Keratinocyte (primary cell): Measurements from ENCODE around the gene RNF17. TPM values are rescaled to one million over a fixed set of nuclear protein-coding genes. Genes with fewer than 3 reads are reported as not detected.

Experiments
- DNase-seq: peaks from one replicate; pipeline ENCODE4 v3.0.0-alpha.2; 2011; ENCODE audit warnings: low read depth, missing footprints, low spot score
- FAIRE-seq: peaks from 2 replicates; lab custom pipeline; 2011; peaks lifted over from hg19 to GRCh38; lab: Jason Lieb, UNC
- H2AFZ ChIP-seq: 2 replicates; pipeline ENCODE4 v1.6.0; 2012; ENCODE audit warnings: low read length, control low read depth, inconsistent platforms; ENCODE audit not compliant: control insufficient read depth
- H3K27ac ChIP-seq: 2 replicates; pipeline ENCODE4 v1.5.1; 2011; ENCODE audit warnings: low read length; ENCODE audit not compliant: control insufficient read depth, insufficient read depth
- H3K27me3 ChIP-seq: 3 replicates; pipeline ENCODE4 v1.6.0; 2011; ENCODE audit warnings: low read length; ENCODE audit not compliant: control insufficient read depth, insufficient read depth; ENCODE audit errors: extremely low read depth
- H3K36me3 ChIP-seq, 2 experiments: 2 replicates in 1 of 2; 3 replicates in 1 of 2; pipeline ENCODE4 v1.5.1; 2011; ENCODE audit warnings: low read length in 2 of 2, mild to moderate bottlenecking in 1 of 2; ENCODE audit not compliant: control insufficient read depth in 2 of 2, insufficient read depth in 2 of 2; ENCODE audit errors: extremely low read depth in 1 of 2
- H3K4me1 ChIP-seq: 3 replicates; pipeline ENCODE4 v1.5.1; 2011; ENCODE audit warnings: low read length; ENCODE audit not compliant: control insufficient read depth, insufficient read depth; ENCODE audit errors: extremely low read depth
- H3K4me2 ChIP-seq: 3 replicates; pipeline ENCODE4 v1.6.0; 2011; ENCODE audit warnings: low read depth, low read length; ENCODE audit not compliant: control insufficient read depth, insufficient read depth; ENCODE audit errors: extremely low read depth
- H3K4me3 ChIP-seq, 3 experiments: fragments of 200-600 bp in 1 of 3; sonication (generic) in 1 of 3; 2 replicates in 2 of 3; 3 replicates in 1 of 3; pipeline ENCODE4 v1.5.1; 2011 to 2016; ENCODE audit warnings: low read length in 3 of 3, mild to moderate bottlenecking in 3 of 3, control low read depth in 2 of 3, inconsistent platforms in 1 of 3, low read depth in 1 of 3, mixed read lengths in 1 of 3, mixed run types in 1 of 3, moderate library complexity in 1 of 3; ENCODE audit not compliant: control insufficient read depth in 2 of 3, insufficient read depth in 2 of 3; ENCODE audit errors: extremely low read depth in 1 of 3
- H3K79me2 ChIP-seq: 2 replicates; pipeline ENCODE4 v1.6.0; 2012; ENCODE audit warnings: low read length; ENCODE audit not compliant: control insufficient read depth, insufficient read depth
- H3K9ac ChIP-seq: 3 replicates; pipeline ENCODE4 v1.6.0; 2011; ENCODE audit warnings: low read length; ENCODE audit not compliant: control insufficient read depth, insufficient read depth; ENCODE audit errors: extremely low read depth
- H3K9me1 ChIP-seq: 3 replicates; pipeline ENCODE4 v1.6.0; 2011; ENCODE audit warnings: low read length; ENCODE audit not compliant: control insufficient read depth, insufficient read depth; ENCODE audit errors: extremely low read depth
- H3K9me3 ChIP-seq: 2 replicates; pipeline ENCODE4 v1.5.1; 2012; ENCODE audit warnings: low read depth, low read length; ENCODE audit not compliant: control insufficient read depth
- H4K20me1 ChIP-seq: 3 replicates; pipeline ENCODE4 v1.6.0; 2011; ENCODE audit warnings: low read length; ENCODE audit not compliant: control insufficient read depth, insufficient read depth; ENCODE audit errors: extremely low read depth
- EZH2 ChIP-seq: IDR thresholded peaks from one replicate; pipeline ENCODE4 v1.6.1; 2012; ENCODE audit warnings: inconsistent platforms, mild to moderate bottlenecking, low read length, moderate library complexity
- dilution Hi-C: fragments of 300-500 bp; cut with MboI; formaldehyde crosslinking; loops from one replicate; pipeline ENCODE4 v1.7.0; 2020; ENCODE audit warnings: low sequenced_read_pairs; ENCODE audit not compliant: extremely low pct_ligation_motif_present
- polyA plus RNA-seq, 5 experiments: library from polyadenylated mRNA; depleted of rRNA in 3 of 5; stranded (reverse) in 3 of 5; stranded (forward) in 1 of 5; unstranded in 1 of 5; fragments of >200 nt; gene quantifications; 1 replicate in 1 of 5; 2 replicates in 3 of 5; 3 replicates in 1 of 5; pipeline versions ENCODE4 v1.2.1 to v1.2.3, GENCODE V29; 2011 to 2012; ENCODE audit warnings: missing spikeins in 2 of 5, low read depth in 1 of 5, low replicate concordance in 1 of 5
- TF ChIP-seq, protein P1 (sequence below), 3 experiments: IDR thresholded peaks in 1 of 3; conservative IDR thresholded peaks in 1 of 3; optimal IDR thresholded peaks in 1 of 3; 2 replicates in 2 of 3; 3 replicates in 1 of 3; pipeline versions ENCODE3 to v1.5.1; 2011; ENCODE audit warnings: low read length in 3 of 3, mild to moderate bottlenecking in 3 of 3, moderate library complexity in 2 of 3, control low read depth in 1 of 3, inconsistent platforms in 1 of 3; ENCODE audit not compliant: insufficient read depth in 2 of 3; ENCODE audit errors: extremely low read depth in 1 of 3

Gene RNF17
- polyA plus RNA-seq, 1 donor (not counting 4 experiments of a cell fraction or from before 2014, with no cell fraction given): not detected

- Histone ChIP-seq H3K27me3 (no peaks in the 10 kb centered on the region), H3K36me3 (peaks cover 0 to 9% of the 10 kb centered on the region in 2 experiments), H3K9me1 (no peaks in the 10 kb centered on the region), H3K4me1 (no peaks in the 10 kb centered on the region), H3K4me3 (no peak overlapping the region), H3K27ac (no peak overlapping the region), H4K20me1 (no peaks in the 10 kb centered on the region), H2AFZ (no peak overlapping the region), H3K4me2 (no peak overlapping the region), H3K79me2 (no peaks in the 10 kb centered on the region), H3K9me3 (no peaks in the 10 kb centered on the region), H3K9ac (no peak overlapping the region)
- dilution Hi-C loops: no loop called here
- no peak for FAIRE-seq
- DNase-seq: no peak
- TF ChIP-seq EZH2: no peak
- TF ChIP-seq, protein P1, sequence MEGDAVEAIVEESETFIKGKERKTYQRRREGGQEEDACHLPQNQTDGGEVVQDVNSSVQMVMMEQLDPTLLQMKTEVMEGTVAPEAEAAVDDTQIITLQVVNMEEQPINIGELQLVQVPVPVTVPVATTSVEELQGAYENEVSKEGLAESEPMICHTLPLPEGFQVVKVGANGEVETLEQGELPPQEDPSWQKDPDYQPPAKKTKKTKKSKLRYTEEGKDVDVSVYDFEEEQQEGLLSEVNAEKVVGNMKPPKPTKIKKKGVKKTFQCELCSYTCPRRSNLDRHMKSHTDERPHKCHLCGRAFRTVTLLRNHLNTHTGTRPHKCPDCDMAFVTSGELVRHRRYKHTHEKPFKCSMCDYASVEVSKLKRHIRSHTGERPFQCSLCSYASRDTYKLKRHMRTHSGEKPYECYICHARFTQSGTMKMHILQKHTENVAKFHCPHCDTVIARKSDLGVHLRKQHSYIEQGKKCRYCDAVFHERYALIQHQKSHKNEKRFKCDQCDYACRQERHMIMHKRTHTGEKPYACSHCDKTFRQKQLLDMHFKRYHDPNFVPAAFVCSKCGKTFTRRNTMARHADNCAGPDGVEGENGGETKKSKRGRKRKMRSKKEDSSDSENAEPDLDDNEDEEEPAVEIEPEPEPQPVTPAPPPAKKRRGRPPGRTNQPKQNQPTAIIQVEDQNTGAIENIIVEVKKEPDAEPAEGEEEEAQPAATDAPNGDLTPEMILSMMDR (optimal IDR thresholded peaks at IDR 0.05 in 1 of 3, IDR thresholded peaks at IDR 0.05 in 1 of 3, conservative IDR thresholded peaks at IDR 0.05 in 1 of 3; ENCODE audit: extremely low read depth in 1 of 3, insufficient read depth in 2 of 3, low read length in 3 of 3): no peak
Observed at GRCh38 chr13:24899601-24900000, 135.6 kb downstream of the RNF17 start.

- Histone ChIP-seq H3K27ac (no peak overlapping the region), H3K9me1 (no peaks in the 10 kb centered on the region), H3K79me2 (no peaks in the 10 kb centered on the region), H4K20me1 (no peaks in the 10 kb centered on the region), H3K4me2 (no peak overlapping the region), H3K27me3 (no peaks in the 10 kb centered on the region), H2AFZ (no peak overlapping the region), H3K4me1 (no peaks in the 10 kb centered on the region), H3K4me3 (no peak overlapping the region), H3K9ac (no peak overlapping the region), H3K36me3 (peaks cover 0 to 10% of the 10 kb centered on the region in 2 experiments), H3K9me3 (no peaks in the 10 kb centered on the region)
- dilution Hi-C loops: no loop called here
- DNase-seq (no peak), FAIRE-seq (no peak)
- TF ChIP-seq EZH2: no peak
- TF ChIP-seq, protein P1 (optimal IDR thresholded peaks at IDR 0.05 in 1 of 3, IDR thresholded peaks at IDR 0.05 in 1 of 3, conservative IDR thresholded peaks at IDR 0.05 in 1 of 3; ENCODE audit: extremely low read depth in 1 of 3, insufficient read depth in 2 of 3, low read length in 3 of 3): no peak
Observed at GRCh38 chr13:24900507-24900906, 136.5 kb downstream of the RNF17 start.
